ENCODE results near the gene ADD1.
A peak's percentile ranks its signal among the peaks of the same experiment; 100 is the strongest.

Gene ADD1

DNA sequence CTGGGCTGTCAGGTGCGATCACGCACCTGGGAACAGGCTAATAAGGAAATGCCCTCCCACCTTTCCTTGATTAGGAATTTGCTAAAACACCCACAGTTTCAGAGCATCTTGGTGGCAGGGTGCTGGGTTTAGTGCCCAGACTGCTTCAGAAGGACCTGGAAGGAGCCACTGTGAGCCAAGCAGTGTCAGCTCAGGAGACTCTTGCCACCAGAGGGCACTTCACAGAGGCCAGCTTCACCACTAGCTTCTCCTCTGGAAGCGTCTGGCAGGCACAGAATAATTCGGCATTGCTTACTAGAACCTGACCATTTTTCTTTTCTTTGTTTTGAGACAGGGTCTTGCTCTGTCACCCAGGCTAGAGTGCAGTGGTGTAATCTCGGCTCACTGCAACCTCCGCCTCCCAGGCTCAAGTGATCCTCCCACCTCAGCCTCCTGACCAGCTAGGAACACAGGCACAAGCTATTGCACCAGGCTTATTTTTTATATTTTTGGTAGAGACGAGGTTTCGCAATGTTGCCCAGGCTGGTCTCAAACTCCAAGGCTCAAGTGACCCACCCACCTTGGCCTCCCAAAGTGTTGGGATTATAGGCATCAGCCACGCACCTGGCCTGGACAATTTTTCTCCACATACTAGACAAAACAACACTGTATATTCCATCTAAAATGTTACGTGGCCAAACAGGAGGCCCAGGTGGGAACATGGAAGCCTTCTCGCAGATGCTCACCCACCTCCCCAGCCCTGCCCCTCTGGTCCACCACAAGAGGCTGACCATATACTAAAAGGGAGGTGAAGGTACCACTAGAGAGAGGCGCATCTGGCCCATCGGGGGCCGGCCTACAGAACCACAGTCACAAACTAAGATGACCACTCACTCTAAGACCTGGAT lies 105.5 kb downstream of the ADD1 start:
- Histone ChIP-seq H3K9me2 (replicated peaks; ENCODE audit: control insufficient read depth, low read length) (no peaks in the 10 kb centered on the region), H3K4me3 (ENCODE audit: low read length) (no peak overlapping the region), H3K27ac (ENCODE audit: low read depth, low read length) (no peak overlapping the region), H3F3A (ENCODE audit: control insufficient read depth, insufficient read depth) (peaks cover 13% of the 10 kb centered on the region), H3K79me2 (ENCODE audit: control insufficient read depth, low read length) (peaks cover 20% of the 10 kb centered on the region), H3K27me3 (ENCODE audit: control insufficient read depth, low read length) (no peaks in the 10 kb centered on the region), H4K20me1 (ENCODE audit: control insufficient read depth, insufficient read depth, low read depth, low read length) (peaks cover 10% of the 10 kb centered on the region; the same call in 1 of the 2 replicates), H3K9me3 (ENCODE audit: control insufficient read depth, insufficient read depth, low read length) (no peaks in the 10 kb centered on the region), H3K36me3 (ENCODE audit: control insufficient read depth, low read length) (peaks cover 90% of the 10 kb centered on the region), H3K4me1 (ENCODE audit: control insufficient read depth, low read length) (no peaks in the 10 kb centered on the region), H3K4me2 (ENCODE audit: low read length) (no peak overlapping the region)
- TF ChIP-seq, protein P1, sequence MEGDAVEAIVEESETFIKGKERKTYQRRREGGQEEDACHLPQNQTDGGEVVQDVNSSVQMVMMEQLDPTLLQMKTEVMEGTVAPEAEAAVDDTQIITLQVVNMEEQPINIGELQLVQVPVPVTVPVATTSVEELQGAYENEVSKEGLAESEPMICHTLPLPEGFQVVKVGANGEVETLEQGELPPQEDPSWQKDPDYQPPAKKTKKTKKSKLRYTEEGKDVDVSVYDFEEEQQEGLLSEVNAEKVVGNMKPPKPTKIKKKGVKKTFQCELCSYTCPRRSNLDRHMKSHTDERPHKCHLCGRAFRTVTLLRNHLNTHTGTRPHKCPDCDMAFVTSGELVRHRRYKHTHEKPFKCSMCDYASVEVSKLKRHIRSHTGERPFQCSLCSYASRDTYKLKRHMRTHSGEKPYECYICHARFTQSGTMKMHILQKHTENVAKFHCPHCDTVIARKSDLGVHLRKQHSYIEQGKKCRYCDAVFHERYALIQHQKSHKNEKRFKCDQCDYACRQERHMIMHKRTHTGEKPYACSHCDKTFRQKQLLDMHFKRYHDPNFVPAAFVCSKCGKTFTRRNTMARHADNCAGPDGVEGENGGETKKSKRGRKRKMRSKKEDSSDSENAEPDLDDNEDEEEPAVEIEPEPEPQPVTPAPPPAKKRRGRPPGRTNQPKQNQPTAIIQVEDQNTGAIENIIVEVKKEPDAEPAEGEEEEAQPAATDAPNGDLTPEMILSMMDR (IDR thresholded peaks at IDR 0.05; ENCODE audit: low read depth, low read length, poor library complexity, severe bottlenecking): peak; percentile 44
- TF ChIP-seq EZH2phosphoT487 (IDR thresholded peaks at IDR 0.05; ENCODE audit: borderline replicate concordance, low read length): no peak

- no peak overlapping the region for H3K4me3 ChIP-seq (ENCODE audit: low read length)
These were observed 106.1 kb downstream of the ADD1 start for GRCh38 chr4:2949782-2950125.

GRCh38 chr4:2950221-2950989 lies 106.8 kb downstream of the ADD1 start:
- Histone ChIP-seq H3K9me3 (ENCODE audit: control insufficient read depth, insufficient read depth, low read length) (no peaks in the 10 kb centered on the region), H3K9me2 (replicated peaks; ENCODE audit: control insufficient read depth, low read length) (no peaks in the 10 kb centered on the region), H3K27me3 (ENCODE audit: control insufficient read depth, low read length) (no peaks in the 10 kb centered on the region), H3K27ac (ENCODE audit: low read depth, low read length) (no peak overlapping the region), H3K36me3 (ENCODE audit: control insufficient read depth, low read length) (peaks cover 85% of the 10 kb centered on the region), H3K79me2 (ENCODE audit: control insufficient read depth, low read length) (peaks cover 20% of the 10 kb centered on the region), H3K4me3 (ENCODE audit: low read length) (no peak overlapping the region), H3K4me1 (ENCODE audit: control insufficient read depth, low read length) (no peaks in the 10 kb centered on the region; the same call in 1 of the 2 replicates), H4K20me1 (ENCODE audit: control insufficient read depth, insufficient read depth, low read depth, low read length) (peaks cover 10% of the 10 kb centered on the region), H3F3A (ENCODE audit: control insufficient read depth, insufficient read depth) (peaks cover 20% of the 10 kb centered on the region), H3K4me2 (ENCODE audit: low read length) (no peak overlapping the region)
- TF ChIP-seq, protein P1 (IDR thresholded peaks at IDR 0.05; ENCODE audit: low read depth, low read length, poor library complexity, severe bottlenecking): no peak
- TF ChIP-seq EZH2phosphoT487 (IDR thresholded peaks at IDR 0.05; ENCODE audit: borderline replicate concordance, low read length): no peak

More at GRCh38 chr4:2949782-2950125, 106.1 kb downstream of the ADD1 start:
- Histone ChIP-seq H3K9me3 (ENCODE audit: control insufficient read depth, insufficient read depth, low read length) (no peaks in the 10 kb centered on the region), H3K4me2 (ENCODE audit: low read length) (no peak overlapping the region), H3K4me1 (ENCODE audit: control insufficient read depth, low read length) (no peaks in the 10 kb centered on the region), H3K27me3 (ENCODE audit: control insufficient read depth, low read length) (no peaks in the 10 kb centered on the region), H3K9me2 (replicated peaks; ENCODE audit: control insufficient read depth, low read length) (no peaks in the 10 kb centered on the region), H4K20me1 (ENCODE audit: control insufficient read depth, insufficient read depth, low read depth, low read length) (peaks cover 10% of the 10 kb centered on the region; the same call in 1 of the 2 replicates), H3K27ac (ENCODE audit: low read depth, low read length) (no peak overlapping the region), H3K79me2 (ENCODE audit: control insufficient read depth, low read length) (peaks cover 20% of the 10 kb centered on the region), H3F3A (ENCODE audit: control insufficient read depth, insufficient read depth) (peaks cover 19% of the 10 kb centered on the region), H3K36me3 (ENCODE audit: control insufficient read depth, low read length) (peaks cover 90% of the 10 kb centered on the region)
- no peak for TF ChIP-seq EZH2phosphoT487 (IDR thresholded peaks at IDR 0.05; ENCODE audit: borderline replicate concordance, low read length)
- TF ChIP-seq, protein P1 (IDR thresholded peaks at IDR 0.05; ENCODE audit: low read depth, low read length, poor library complexity, severe bottlenecking): no peak

All from DOHH2 (cell line).